HT1080 (cell line): ENCODE measurements around the gene SGIP1. TPM values are rescaled to one million over a fixed set of nuclear protein-coding genes. Genes with fewer than 3 reads are reported as not detected.
"Not testable (repeated sequence)": the region's sequence is repeated elsewhere in the genome, so short reads cannot be mapped to it uniquely, and the experiment has no call there.

Experiments
- DNase-seq: peaks from one replicate; pipeline ENCODE4 v3.0.0-alpha.2; 2015; ENCODE audit warnings: low read depth
- total RNA-seq: library from RNA; depleted of rRNA; stranded (reverse); fragments of >200 nt; shearing (Covaris generic); gene quantifications from 2 replicates; pipeline ENCODE4 v1.2.3, GENCODE V29; 2014

SGIP1 gene
- total RNA-seq, 1 experiment from 2014 or later: 0.08 TPM

- DNase-seq: no peak
These were observed 18.3 kb downstream of the SGIP1 start for GRCh38 chr1:66552287-66552686.

GRCh38 chr1:66552829-66553228, 18.9 kb downstream of the SGIP1 start:
- no peak for DNase-seq

- no peak for DNase-seq
These were observed 19.9 kb downstream of the SGIP1 start for GRCh38 chr1:66553846-66554245.

DNA sequence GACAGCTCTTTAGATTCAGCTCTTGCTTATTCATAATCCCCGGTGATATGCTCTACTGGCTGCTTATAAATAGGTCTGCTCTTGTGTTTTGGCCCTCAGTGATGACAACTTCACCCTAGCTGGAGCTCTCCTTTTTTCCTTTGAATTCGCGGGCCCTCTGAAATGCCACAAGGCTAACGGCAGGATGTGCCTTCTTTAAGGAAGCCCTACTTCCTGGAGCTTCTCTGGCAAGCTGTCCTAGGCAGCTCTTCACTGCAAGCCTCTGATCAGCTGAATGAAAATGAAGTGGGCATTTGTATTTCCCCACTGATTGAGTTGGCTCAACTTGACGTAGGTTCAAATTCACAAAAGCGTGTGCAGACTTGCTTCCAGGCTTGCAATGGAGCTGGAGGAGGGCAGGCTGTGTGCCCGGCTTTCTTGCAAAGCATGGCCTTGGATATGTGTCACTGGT, 22.2 kb downstream of the SGIP1 start:
- no peak for DNase-seq

- no peak for DNase-seq
These were observed 23.2 kb downstream of the SGIP1 start for GRCh38 chr1:66557157-66557556.

DNA sequence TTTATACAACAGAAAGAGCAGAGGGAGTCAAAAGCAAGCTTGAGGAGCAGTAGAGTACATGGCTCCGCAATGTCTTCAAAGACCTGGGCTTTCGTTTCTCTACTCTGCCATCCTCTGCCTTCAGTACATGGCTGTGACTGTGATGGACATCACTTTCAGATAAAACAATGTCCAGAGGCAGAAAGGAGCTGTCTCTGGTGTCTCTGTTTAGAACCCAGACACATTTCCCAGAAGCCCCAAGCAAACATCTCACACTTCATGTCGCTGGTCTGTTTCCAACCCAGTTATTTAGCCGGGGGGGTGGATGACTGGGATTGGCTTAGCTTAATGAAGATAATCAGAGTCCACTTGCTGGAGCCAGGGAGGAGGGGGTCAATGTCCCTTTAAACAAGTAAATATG, 25.6 kb downstream of the SGIP1 start:
- DNase-seq: no peak

DNA sequence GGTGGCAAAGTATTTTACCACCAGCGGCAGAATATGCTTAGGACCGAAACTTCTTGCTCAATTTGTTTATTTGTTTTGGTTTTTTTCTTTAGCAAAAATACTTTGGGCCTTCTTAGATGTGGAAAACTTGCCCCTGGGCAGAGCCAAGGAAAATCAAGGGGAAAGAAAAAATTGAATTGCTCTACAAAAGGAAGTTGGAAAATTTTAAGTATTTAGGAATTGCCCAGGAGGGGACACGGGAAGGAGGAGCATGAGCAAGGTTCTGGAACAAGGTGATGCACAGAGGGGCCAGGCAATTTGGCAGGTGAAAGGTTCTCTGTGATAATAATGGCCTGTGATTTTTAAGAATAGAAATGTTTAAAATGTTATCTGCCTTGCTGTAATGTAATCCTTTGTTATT, 28.6 kb downstream of the SGIP1 start:
- DNase-seq: no peak

- DNase-seq: peak; percentile 93
These were observed 29.3 kb downstream of the SGIP1 start for GRCh38 chr1:66563094-66563800.

GRCh38 chr1:66563941-66564630, 30.1 kb downstream of the SGIP1 start:
- peak; percentile 100 for DNase-seq

GRCh38 chr1:66570196-66570595, 36.2 kb downstream of the SGIP1 start:
- DNase-seq: no peak

- peak; percentile 77 for DNase-seq
These were observed 37.8 kb downstream of the SGIP1 start for GRCh38 chr1:66571789-66572188.

DNA sequence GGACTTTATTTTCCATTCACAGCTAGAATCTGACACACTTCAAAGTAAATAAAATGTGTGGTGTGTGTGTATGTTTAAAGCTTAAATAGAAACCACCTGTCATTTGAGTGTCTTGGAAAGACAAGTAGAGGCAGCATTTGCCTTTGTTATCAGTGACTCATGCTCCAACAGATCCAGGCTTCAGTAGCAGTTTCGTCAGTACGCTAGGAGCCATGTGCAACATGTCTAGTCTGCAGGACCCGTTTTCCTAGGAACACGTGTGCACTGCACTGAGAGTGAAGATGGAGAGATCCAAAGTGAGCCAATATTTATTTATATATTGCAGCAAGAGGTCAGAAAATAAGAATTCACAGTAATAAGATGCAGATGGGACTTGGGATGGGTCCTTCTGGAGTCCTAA, 41.8 kb downstream of the SGIP1 start:
- DNase-seq: no peak

- DNase-seq: peak; percentile 79
These were observed 42.7 kb downstream of the SGIP1 start for GRCh38 chr1:66576645-66577044.

DNA sequence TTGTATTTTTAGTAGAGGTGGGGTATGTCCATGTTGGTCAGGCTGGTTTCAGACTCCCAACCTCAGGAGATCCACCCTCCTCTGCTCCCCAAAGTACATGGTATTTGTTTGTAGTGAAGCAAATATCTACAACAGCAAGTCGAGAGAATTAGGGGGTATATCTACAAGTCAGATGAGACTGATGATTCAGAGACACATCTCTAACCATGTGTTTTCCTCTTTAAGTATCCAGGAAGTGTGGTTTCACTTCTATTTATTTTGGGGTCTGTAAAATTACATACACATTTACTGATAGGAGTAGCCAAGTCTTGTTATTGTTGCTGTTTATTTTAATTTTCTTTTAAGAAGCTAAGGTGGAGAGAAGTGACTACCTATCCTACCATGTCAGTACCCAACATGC, 44.9 kb downstream of the SGIP1 start:
- no peak for DNase-seq

- no peak for DNase-seq
These were observed 46.1 kb downstream of the SGIP1 start for GRCh38 chr1:66580081-66580480.

DNA sequence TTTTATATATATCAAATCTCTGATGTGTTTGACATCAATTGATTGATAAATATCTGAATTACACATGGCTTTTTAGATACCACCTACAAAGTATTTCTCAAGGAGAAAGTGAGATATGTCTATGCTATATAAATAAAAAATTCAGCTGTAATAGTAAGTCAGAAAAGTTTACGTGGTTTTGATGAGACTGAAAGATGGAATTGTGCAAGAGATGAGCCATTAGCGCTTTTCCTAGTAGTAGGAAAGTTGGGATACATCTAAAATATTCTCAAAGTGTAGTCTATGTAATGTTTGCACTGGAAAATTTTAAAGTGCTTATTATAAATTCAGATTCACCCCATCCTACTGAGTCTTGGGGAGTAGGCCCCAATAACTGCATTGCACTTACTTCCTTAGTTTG, 49.1 kb downstream of the SGIP1 start:
- no peak for DNase-seq

GRCh38 chr1:66585002-66585401, 51.0 kb downstream of the SGIP1 start:
- no peak for DNase-seq

- DNase-seq: no peak
These were observed 55.4 kb downstream of the SGIP1 start for GRCh38 chr1:66589326-66589725.

DNA sequence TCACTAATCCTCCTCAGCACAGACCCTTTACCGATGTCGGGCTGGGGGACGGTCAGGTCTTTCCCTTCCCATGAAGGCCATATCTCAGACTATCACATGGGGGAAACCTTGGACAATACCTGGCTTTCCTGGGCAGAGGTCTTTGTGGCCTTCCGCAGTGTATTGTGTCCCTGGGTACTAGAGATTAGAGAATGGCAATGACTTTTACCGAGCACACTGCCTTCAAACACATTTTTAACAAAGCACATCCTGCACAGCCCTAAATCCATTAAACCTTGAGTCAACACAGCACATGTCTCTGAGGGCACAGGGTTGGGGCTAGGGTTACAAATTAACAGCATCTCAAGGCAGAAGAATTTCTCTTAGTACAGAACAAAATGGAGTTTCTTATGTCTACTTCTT, 58.2 kb downstream of the SGIP1 start:
- not testable (repeated sequence) for DNase-seq

GRCh38 chr1:66596191-66596590, 62.2 kb downstream of the SGIP1 start:
- no peak for DNase-seq

GRCh38 chr1:66597500-66597899, 63.5 kb downstream of the SGIP1 start:
- DNase-seq: no peak

DNA sequence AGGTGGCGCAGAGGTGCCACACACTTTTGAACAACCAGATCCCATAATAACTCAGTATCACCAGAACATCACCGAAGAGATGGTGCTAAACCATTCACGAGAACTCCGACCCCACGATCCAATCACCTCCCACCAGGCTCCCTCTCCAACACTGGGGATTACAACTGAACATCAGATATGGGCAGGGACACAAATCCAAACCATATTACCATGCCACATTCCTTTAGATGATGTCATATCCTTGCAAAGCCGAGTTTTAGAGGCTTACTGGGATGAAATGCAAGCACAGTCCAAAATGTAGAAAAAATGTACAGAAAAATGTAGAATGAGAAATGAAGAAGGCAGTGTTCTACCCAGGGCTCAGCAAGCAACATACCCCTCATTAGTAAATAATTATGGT, 64.7 kb downstream of the SGIP1 start:
- peak; percentile 76 for DNase-seq

GRCh38 chr1:66599346-66599745, 65.4 kb downstream of the SGIP1 start:
- no peak for DNase-seq
